HepG2 (cell line): ENCODE data around the gene ANKRD52. TPM values are rescaled to one million over a fixed set of nuclear protein-coding genes. Genes with fewer than 3 reads are reported as not detected.
A peak's percentile ranks its signal among the peaks of the same experiment; 100 is the strongest.

ENCODE experiments used
- ATAD3A ChIP-seq: sonication (generic); formaldehyde crosslinking; IDR thresholded peaks from 2 replicates; pipeline ENCODE4 v1.4.0; 2020; ENCODE audit warnings: missing genetic modification reagents
- CENPBD1 ChIP-seq: sonication (generic); formaldehyde crosslinking; IDR thresholded peaks from 2 replicates; pipeline ENCODE4 v1.8.0; 2022; ENCODE audit warnings: missing genetic modification reagents, low read depth, mild to moderate bottlenecking, borderline replicate concordance
- CENPX ChIP-seq: sonication (generic); formaldehyde crosslinking; IDR thresholded peaks from 2 replicates; pipeline ENCODE4 v1.9.0; 2021; ENCODE audit warnings: mild to moderate bottlenecking, missing genetic modification reagents, moderate library complexity
- ELK4 ChIP-seq: sonication (generic); formaldehyde crosslinking; IDR thresholded peaks from 2 replicates; pipeline ENCODE4 v1.9.0; 2021; ENCODE audit warnings: missing genetic modification reagents, borderline replicate concordance
- FUBP1 ChIP-seq: sonication (generic); formaldehyde crosslinking; IDR thresholded peaks from 2 replicates; pipeline ENCODE4 v1.5.1; 2020; ENCODE audit warnings: missing genetic modification reagents, mild to moderate bottlenecking, borderline replicate concordance
- GATA4 ChIP-seq: sonication (generic); IDR thresholded peaks from 2 replicates; pipeline ENCODE4 v1.6.1; 2016; ENCODE audit warnings: antibody characterized with exemption, low read depth, borderline replicate concordance
- MEIS1 ChIP-seq: sonication (generic); formaldehyde crosslinking; IDR thresholded peaks from 2 replicates; pipeline ENCODE4 v1.9.0; 2021; ENCODE audit warnings: mild to moderate bottlenecking, missing genetic modification reagents, moderate library complexity, borderline replicate concordance
- NRL ChIP-seq: sonication (generic); formaldehyde crosslinking; IDR thresholded peaks from 2 replicates; pipeline ENCODE4 v1.5.0; 2020; ENCODE audit warnings: missing genetic modification reagents, mild to moderate bottlenecking, moderate library complexity, borderline replicate concordance
- SMC3 ChIP-seq: IDR thresholded peaks from 2 replicates; pipeline ENCODE4 v1.6.1; 2011; ENCODE audit warnings: low read length, improper control_type of control experiment
- SNRNP70 ChIP-seq: fragments of 200-400 bp; formaldehyde crosslinking; IDR thresholded peaks from 2 replicates; pipeline ENCODE4 v1.6.1; 2017; ENCODE audit warnings: mild to moderate bottlenecking, low read depth, low read length, moderate library complexity
- ZBED4 ChIP-seq: sonication (generic); formaldehyde crosslinking; IDR thresholded peaks from 2 replicates; pipeline ENCODE4 v1.4.0; 2020; ENCODE audit warnings: missing genetic modification reagents, borderline replicate concordance
- ZBTB34 ChIP-seq: sonication (generic); formaldehyde crosslinking; IDR thresholded peaks from 2 replicates; pipeline ENCODE4 v1.8.0; 2022; ENCODE audit warnings: mild to moderate bottlenecking, missing genetic modification reagents
- ZBTB46 ChIP-seq: sonication (generic); formaldehyde crosslinking; IDR thresholded peaks from 2 replicates; pipeline ENCODE4 v1.4.0; 2020; ENCODE audit warnings: mild to moderate bottlenecking, missing genetic modification reagents, borderline replicate concordance
- ZBTB7B ChIP-seq: sonication (generic); formaldehyde crosslinking; IDR thresholded peaks from 2 replicates; pipeline ENCODE4 v1.4.0; 2020; ENCODE audit warnings: missing genetic modification reagents
- ZNF143 ChIP-seq: sonication (generic); formaldehyde crosslinking; IDR thresholded peaks from 2 replicates; pipeline ENCODE4 v1.4.0; 2020; ENCODE audit warnings: missing genetic modification reagents
- polyA plus RNA-seq, 8 experiments: library from polyadenylated mRNA; depleted of rRNA in 3 of 8; stranded (reverse) in 7 of 8; unstranded in 1 of 8; fragments of >200 nt; fragmentation: Illumina TruSeq in 4 of 8; extraction: Trizol in 4 of 8; gene quantifications; 2 replicates each; pipeline versions ENCODE4 v1.2.1 to v1.2.3, GENCODE V29; 2011 to 2016; ENCODE audit warnings: low read depth in 4 of 8, missing spikeins in 1 of 8, mixed read lengths in 1 of 8; ENCODE audit not compliant: insufficient read depth in 1 of 8
- total RNA-seq, 5 experiments: library from RNA; depleted of rRNA; stranded (reverse); fragments of >200 nt; fragmentation: Illumina TruSeq; extraction: Trizol; gene quantifications; 2 replicates each; pipeline ENCODE4 v1.2.3, GENCODE V29; 2016; ENCODE audit warnings: low read depth in 1 of 5

ANKRD52 gene
- total and polyA plus RNA-seq, 2 of the 13 experiments (the other 11 are each of a cell fraction or from before 2014, with no cell fraction given), result 7.8 to 9.2 TPM

GRCh38 chr12:56299853-56300643 lies 41.9 kb upstream of the ANKRD52 start, which contains the start of gene CS (continued):
- no peak for TF ChIP-seq GATA4
- TF ChIP-seq ELK4, result no peak
- TF ChIP-seq ZBTB34 (CRISPR knock-in tag), result 0 out of 2 replicates have a peak, but pooled peaks have one; percentile 13
- peak; percentile 81 for TF ChIP-seq MEIS1 (CRISPR knock-in tag)
- TF ChIP-seq FUBP1 (CRISPR knock-in tag), result no peak
- peak; percentile 93; the same call in 1 of the 2 replicates for TF ChIP-seq NRL (CRISPR knock-in tag)
- no peak for TF ChIP-seq CENPBD1 (CRISPR knock-in tag)
- no peak for TF ChIP-seq SNRNP70
- TF ChIP-seq CENPX (CRISPR knock-in tag), result no peak
- no peak for TF ChIP-seq ZBTB46 (CRISPR knock-in tag)
- TF ChIP-seq ZBED4 (CRISPR knock-in tag), result peak; percentile 5; the same call in 1 of the 2 replicates
- TF ChIP-seq ATAD3A (CRISPR knock-in tag), result no peak
- no peak for TF ChIP-seq SMC3
- peak; percentile 60; the same call in 1 of the 2 replicates for TF ChIP-seq ZBTB7B (CRISPR knock-in tag)
- no peak for TF ChIP-seq ZNF143 (CRISPR knock-in tag)
